Measurements from ENCODE around the gene POLR2J2.
"Not testable (repeated sequence)": the region's sequence is repeated elsewhere in the genome, so short reads cannot be mapped to it uniquely, and the experiment has no call there.

DNA sequence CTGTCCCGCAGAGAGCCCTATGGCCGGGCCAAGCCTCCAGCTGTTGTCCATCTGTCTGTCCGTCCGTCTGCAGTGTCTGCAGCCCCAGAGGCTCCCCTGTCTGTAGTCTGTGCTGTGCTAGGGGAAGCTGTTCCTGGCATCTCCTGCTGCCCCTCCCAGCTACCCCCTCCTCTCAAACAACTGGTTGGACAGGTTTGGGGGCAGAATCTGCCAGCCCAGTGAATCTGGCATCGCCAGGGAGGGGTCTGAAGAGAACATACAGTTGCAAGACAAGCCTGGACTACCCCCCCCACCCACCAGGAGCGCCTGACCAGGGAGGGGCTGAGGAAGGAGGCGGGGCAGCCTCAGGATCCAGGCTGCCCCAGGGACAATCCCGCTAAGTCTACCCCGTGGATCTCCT, 28.8 kb downstream of the POLR2J2 start, which contains the start of gene UPK3BL1:
- TF ChIP-seq, protein P1, sequence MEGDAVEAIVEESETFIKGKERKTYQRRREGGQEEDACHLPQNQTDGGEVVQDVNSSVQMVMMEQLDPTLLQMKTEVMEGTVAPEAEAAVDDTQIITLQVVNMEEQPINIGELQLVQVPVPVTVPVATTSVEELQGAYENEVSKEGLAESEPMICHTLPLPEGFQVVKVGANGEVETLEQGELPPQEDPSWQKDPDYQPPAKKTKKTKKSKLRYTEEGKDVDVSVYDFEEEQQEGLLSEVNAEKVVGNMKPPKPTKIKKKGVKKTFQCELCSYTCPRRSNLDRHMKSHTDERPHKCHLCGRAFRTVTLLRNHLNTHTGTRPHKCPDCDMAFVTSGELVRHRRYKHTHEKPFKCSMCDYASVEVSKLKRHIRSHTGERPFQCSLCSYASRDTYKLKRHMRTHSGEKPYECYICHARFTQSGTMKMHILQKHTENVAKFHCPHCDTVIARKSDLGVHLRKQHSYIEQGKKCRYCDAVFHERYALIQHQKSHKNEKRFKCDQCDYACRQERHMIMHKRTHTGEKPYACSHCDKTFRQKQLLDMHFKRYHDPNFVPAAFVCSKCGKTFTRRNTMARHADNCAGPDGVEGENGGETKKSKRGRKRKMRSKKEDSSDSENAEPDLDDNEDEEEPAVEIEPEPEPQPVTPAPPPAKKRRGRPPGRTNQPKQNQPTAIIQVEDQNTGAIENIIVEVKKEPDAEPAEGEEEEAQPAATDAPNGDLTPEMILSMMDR (IDR thresholded peaks at IDR 0.05; ENCODE audit: poor library complexity), result not testable (repeated sequence)
- TF ChIP-seq EZH2phosphoT487 (IDR thresholded peaks at IDR 0.05; ENCODE audit: low read depth, severe bottlenecking, unreplicated experiment), result not testable (repeated sequence)
